Left lobe of liver (tissue), 2 donors: Measurements from ENCODE around the gene LSM11. TPM values are rescaled to one million over a fixed set of nuclear protein-coding genes. Genes with fewer than 3 reads are reported as not detected.
A peak's percentile ranks its signal among the peaks of the same experiment; 100 is the strongest.

Experiments used
- ATAC-seq: fragments of 200-7000 bp; cut with Tn5 transposase; one replicate; pipeline ENCODE4 v1.9.1; 2020; ENCODE audit warnings: mild to moderate bottlenecking, moderate library complexity
- DNase-seq: peaks from one replicate; pipeline ENCODE4 v3.0.0-alpha.2; 2020; ENCODE audit warnings: low spot score
- total RNA-seq: library from RNA; stranded (reverse); gene quantifications from one replicate; pipeline ENCODE4 v1.2.1, GENCODE V29; 2021
- donor health status: DM: no; HTN: no; CAD: no; lungs with moderate emphysema.
- donor health status: DM: no; HTN: yes; CAD: no.

LSM11 gene
- total RNA-seq, 1 donor from 2014 or later = 0.86 TPM

DNA sequence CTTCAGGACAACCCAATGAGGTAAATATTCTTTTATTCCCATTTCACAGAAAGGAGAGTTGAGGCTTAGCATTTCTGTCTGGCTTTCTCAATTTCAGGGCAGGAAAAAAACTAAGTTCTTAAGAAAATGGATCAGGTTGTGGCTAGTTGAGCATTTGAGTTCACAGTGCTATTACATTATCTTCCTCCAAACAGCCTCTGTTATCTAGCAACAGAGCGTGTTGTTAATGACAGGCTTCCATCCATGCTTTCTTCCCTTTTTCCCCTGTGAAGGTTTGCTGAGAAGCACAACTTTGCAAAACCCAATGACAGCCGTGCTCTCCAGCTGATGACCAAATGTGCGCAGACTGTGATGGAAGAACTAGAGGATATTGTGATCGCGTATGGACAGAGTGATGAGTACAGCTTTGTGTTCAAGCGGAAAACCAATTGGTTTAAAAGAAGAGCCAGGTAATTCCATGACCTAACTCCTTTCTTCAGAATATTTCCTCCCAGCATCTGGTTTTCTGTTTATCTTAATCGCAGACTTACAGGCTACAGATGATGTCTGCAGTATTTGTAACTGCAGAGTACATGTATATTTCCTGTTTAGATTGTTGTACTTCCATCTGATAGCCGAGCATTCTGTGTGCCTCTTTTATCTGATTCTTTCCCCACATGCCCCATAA, 10.8 kb upstream of the LSM11 start:
- ATAC-seq (no peak), DNase-seq (no peak)

GRCh38 chr5:157734436-157734835, 9.1 kb upstream of the LSM11 start:
- no peak for DNase-seq
- no peak for ATAC-seq

DNA sequence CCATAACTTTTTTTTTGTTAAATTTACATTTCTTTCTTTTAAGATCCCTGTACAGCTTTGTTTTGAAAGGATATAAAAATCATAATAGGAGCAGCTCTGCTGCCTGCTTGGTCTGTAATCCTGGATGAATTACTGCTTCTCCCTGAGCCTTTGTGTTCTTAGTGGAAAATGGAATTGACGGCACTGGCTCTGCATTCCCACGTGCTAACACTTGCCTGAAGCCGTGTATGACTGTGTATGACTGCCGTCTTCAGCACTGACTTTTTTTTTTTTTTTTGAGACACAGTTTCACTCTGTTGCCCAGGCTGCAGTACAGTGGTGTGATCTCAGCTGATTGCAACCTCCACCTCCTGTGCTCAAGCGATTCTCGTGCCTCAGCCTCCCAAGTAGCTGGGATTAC, 7.5 kb upstream of the LSM11 start:
- no peak for ATAC-seq
- no peak for DNase-seq

GRCh38 chr5:157739388-157740228, 3.9 kb upstream of the LSM11 start:
- no peak for DNase-seq
- ATAC-seq = no peak

DNA sequence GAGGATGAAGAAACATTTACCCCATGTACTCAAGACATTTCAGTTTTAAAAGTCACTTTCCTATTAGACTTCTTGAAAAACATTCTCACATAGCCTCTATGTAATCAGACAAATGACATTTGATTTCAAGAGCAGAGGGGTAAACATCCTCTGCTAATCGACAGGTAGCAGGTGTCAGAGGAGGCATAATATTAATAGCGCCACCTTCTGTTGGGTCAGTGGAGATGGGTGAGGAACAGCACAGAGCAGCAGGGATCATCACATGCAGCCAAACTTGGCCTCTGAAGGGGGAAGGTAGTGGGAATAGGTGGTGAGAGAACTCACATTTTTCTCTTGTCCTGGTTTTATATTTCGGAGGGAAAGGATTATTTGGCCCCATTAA, 3.3 kb upstream of the LSM11 start:
- DNase-seq (no peak), ATAC-seq (peak; percentile 19)

- DNase-seq (no peak), ATAC-seq (no peak)
These were observed 2.4 kb upstream of the LSM11 start for GRCh38 chr5:157741131-157741530.

GRCh38 chr5:157744051-157745011, 819 bp downstream of the LSM11 start:
- DNase-seq (peak; percentile 54), ATAC-seq (no peak)

GRCh38 chr5:157745041-157745456, 1.5 kb downstream of the LSM11 start:
- DNase-seq (no peak), ATAC-seq (no peak)

DNA sequence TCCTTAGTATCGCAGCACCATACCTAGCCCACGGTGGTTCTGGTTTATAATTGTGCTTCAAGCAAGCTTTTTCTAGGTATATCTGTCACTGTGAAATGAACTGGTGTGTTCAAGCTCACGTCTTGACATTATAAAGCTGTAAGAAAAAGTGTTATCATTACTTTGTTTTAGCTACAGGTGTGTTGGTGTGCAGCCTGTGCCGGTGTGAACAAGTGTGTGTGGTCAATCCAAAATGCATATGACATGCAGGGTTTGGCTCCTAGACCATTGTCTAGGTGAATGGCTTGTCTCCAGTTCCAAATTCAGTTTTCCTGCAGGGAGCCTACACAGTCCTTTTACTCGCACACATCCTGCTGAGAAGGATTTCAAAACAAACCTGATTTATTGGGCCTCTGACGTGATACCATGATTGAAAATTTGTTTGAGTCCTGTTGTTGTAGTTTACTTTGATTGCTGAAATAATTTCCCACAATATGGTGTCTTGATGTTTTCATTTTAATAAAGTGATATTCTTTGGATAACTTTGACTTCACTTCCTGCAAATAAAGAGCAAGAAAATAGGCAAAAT, 3.7 kb downstream of the LSM11 start:
- DNase-seq (no peak), ATAC-seq (no peak)

DNA sequence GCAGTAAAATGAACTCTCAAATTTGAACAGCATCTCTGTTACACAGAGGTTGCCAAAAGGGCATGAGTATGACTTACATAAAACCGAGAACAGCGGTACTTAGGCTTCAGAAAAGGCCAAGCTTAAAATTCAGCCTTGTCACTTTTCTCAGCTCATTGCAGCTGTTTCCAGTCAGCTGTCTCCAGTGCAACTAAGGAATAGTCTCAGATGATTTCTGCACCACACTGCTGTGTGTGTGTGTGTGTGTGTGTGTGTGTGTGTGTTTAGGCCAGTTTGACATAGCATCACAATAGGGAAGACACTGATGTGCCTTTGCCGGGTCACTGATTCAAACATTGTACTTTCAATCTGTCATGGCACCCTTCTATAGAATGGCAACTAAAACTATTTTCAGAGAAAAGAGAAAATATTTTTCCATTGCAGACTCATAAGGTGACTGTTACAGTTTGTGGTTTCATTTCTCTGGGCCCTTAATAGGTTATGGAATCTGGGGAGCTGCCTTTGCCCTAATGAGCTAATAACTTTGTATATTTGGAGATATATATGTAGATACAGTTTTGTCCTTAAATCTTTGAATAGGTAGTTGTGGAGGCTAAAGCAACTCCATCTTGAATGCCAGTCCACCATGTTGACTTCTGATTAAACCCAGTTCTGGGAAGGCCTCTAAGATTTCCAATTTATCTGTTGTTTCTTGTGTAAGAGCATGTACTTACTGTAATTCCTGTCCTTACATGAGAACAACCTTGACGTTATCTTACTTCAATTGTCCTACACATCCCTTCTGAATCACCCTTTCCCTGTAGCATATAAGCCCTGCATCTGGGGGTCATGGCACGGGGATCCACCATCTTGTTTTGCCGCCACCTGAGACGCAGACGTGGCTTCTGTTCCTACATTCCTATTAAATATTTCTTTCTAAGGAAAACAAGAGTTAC, 4.5 kb downstream of the LSM11 start:
- DNase-seq = no peak
- ATAC-seq = no peak

DNA sequence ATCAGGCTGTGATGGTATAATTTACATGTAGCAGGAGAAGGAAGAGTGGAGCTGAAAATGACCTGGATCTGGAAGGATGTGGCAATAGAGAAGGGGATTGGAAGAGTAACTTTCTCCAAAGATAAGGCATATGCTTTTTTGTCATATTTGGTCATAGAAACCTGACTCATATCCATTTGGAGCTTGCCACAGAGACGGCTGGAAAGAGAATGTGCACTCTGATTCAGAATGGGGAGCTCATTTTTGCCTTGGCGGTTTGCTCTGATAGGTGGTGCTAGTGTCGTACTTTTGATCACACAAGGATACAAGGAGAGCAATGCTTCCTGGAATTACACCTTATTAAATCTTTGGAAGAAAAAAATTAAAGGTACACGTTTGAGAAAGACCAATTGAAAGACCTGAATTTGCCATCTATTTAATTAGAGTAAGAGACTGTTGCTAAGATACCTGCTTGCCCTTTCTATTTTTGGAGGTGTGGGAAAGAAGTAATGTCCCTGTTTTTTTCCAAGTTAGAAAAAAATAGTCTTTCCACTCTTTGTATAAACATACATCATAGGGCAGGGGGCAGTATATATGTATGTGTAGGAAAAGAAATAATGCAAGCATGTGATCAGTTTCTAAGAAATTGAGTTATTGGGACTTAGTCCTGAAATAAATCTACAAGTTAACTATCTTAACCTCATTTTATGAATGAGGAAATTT, 5.4 kb downstream of the LSM11 start:
- no peak for DNase-seq
- no peak for ATAC-seq

- DNase-seq = no peak
- ATAC-seq = no peak
These were observed 5.9 kb downstream of the LSM11 start for GRCh38 chr5:157749462-157749799.

DNA sequence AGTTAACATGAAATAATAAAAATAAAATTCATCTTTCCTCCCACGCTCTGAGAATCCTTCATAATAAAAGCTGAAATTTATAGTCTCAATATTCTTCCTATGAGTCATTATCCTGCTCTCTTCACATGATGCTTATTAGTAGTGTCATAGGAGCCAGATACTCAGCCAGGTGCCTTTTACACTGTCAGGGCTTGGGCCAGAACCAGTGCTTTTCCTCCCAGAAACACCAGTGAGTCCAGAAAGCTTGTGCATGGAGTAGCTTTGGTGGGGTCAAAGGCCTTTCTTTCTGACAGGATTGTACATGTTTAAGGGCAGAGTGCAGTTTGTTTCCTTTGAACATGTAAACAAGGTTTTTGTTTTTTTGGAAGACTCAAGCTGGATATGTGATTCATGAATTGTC, 6.8 kb downstream of the LSM11 start:
- peak; percentile 89 for ATAC-seq
- DNase-seq = no peak

GRCh38 chr5:157756122-157756521, 12.6 kb downstream of the LSM11 start:
- no peak for ATAC-seq

GRCh38 chr5:157758706-157759105, 15.2 kb downstream of the LSM11 start:
- no peak for ATAC-seq
- DNase-seq = no peak

More at GRCh38 chr5:157756122-157756521, 12.6 kb downstream of the LSM11 start:
- no peak for DNase-seq

DNA sequence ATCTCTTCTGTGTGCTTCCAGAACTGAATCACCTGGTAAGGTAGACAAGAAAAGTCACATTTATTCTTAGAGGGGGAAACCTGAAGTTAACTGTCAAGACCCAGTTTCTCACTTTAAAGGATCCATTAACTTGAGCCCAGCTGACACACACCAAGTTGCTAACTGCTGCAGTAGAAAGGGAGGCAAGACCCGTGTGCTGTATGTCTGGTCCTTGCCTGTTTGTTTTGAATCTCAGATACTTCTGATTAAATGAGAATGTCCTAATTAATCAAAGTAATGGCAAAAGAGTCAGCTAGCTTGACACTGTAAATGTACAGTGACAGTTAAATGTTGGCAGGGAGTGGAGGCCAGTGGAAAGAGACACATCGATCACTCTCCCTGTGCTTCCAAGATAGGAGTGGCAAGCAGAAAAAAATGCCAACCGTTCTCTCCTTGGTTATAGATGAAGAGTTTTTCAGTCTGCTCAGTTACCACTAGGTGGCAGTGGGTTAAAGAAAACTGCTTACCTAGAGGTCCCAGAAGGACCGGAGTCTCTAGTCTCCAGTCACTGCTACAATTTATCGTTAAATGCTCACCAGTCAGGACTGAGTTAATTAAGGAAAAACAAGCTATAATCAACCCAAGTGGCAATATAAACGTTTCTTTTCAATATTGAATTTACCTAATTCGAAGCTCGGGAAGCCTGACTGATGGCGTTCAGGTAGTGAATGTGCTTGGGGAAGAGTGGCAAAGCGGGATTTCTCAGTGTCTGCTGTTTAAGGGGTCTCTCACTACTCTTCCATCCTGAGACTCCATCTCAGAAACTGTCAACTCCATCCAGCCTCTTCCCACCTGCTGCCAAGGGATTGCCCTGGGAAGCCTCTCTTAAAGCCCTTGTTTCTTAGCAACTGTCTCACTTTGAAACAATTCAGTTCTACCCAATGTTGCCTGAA, 18.4 kb downstream of the LSM11 start:
- no peak for DNase-seq
- ATAC-seq = peak; percentile 99

- DNase-seq (no peak), ATAC-seq (no peak)
These were observed 21.0 kb downstream of the LSM11 start for GRCh38 chr5:157764531-157764930.

DNA sequence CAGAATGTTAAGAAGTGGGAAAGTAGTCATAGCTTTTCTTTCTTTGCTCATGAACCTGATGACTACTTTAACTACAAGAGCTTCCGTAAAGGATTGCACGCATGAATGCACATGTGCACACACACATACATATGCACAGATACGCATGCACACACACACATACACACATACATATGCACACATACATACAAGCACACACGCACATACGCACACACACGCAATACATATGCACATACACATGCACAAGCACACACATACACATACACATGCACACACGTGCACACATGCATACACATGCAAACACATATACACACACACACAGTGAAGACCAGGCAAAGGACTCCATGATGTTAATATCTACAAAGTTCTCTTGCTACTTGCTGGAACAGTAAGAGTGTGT, 22.9 kb downstream of the LSM11 start:
- no peak for DNase-seq

More for the DNA sequence above, 22.9 kb downstream of the LSM11 start:
- no peak for ATAC-seq
